OCI-LY7 (cell line): ENCODE measurements around the gene FOXM1. TPM values are rescaled to one million over a fixed set of nuclear protein-coding genes. Genes with fewer than 3 reads are reported as not detected.

ENCODE experiments used
- BruUV-seq: library from RNA; stranded (reverse); fragments of 400-500 nt; replicated peaks from 2 replicates; lab custom pipeline; 2021; lab: Mats Ljungman, UMichigan
- CTCF ChIA-PET: fragments of 300-600 bp; sonication (Branson Sonifier 250); formaldehyde crosslinking; loops from one replicate; lab custom pipeline; 2022; ENCODE audit warnings: antibody characterized with exemption; ENCODE audit not compliant: unreplicated experiment; lab: Charles Lee
- POLR2A ChIA-PET: fragments of 300-600 bp; sonication (Branson Sonifier 250); formaldehyde crosslinking; loops from one replicate; lab custom pipeline; 2022; ENCODE audit warnings: antibody characterized with exemption; lab: Charles Lee
- DNase-seq: peaks from one replicate; pipeline ENCODE4 v3.0.0-alpha.2; 2015; ENCODE audit warnings: low spot score
- H2AFZ ChIP-seq: fragments of 200-600 bp; sonication (generic), shearing (Covaris generic); 2 replicates; pipeline ENCODE4 v1.6.1; 2014; ENCODE audit warnings: mild to moderate bottlenecking, antibody characterized with exemption, low read length, moderate library complexity
- H3K27ac ChIP-seq: fragments of 200-600 bp; sonication (generic); 2 replicates; pipeline ENCODE4 v1.5.1; 2014; ENCODE audit warnings: mixed run types, low read depth, mild to moderate bottlenecking, moderate library complexity, low read length, inconsistent platforms; ENCODE audit not compliant: poor library complexity, severe bottlenecking
- H3K36me3 ChIP-seq: fragments of 200-600 bp; sonication (generic); 2 replicates; pipeline ENCODE4 v1.6.1; 2014; ENCODE audit warnings: mild to moderate bottlenecking, antibody characterized with exemption, low read length, moderate library complexity, mixed read lengths; ENCODE audit not compliant: insufficient read depth
- H3K4me1 ChIP-seq: fragments of 200-600 bp; sonication (generic); 2 replicates; pipeline ENCODE4 v1.5.1; 2014; ENCODE audit warnings: mild to moderate bottlenecking, low read length; ENCODE audit not compliant: insufficient read depth, poor library complexity, severe bottlenecking
- H3K4me2 ChIP-seq: fragments of 200-600 bp; sonication (generic); 2 replicates; pipeline ENCODE4 v1.6.1; 2014; ENCODE audit warnings: mild to moderate bottlenecking, low read length
- H3K4me3 ChIP-seq: fragments of 200-600 bp; sonication (generic); 2 replicates; pipeline ENCODE4 v1.5.1; 2014; ENCODE audit warnings: mild to moderate bottlenecking, low read depth, low read length; ENCODE audit not compliant: poor library complexity, severe bottlenecking
- H3K79me2 ChIP-seq: fragments of 200-600 bp; sonication (generic); 2 replicates; pipeline ENCODE4 v1.6.1; 2016; ENCODE audit warnings: low read depth, mild to moderate bottlenecking, low read length, moderate library complexity, mixed read lengths; ENCODE audit not compliant: insufficient read depth
- H3K9me2 ChIP-seq: fragments of 200-600 bp; sonication (generic); 2 replicates; pipeline ENCODE4 v1.6.1; 2016; ENCODE audit warnings: mild to moderate bottlenecking, low read length, mixed read lengths; ENCODE audit not compliant: insufficient read depth
- H3K9me3 ChIP-seq: fragments of 200-600 bp; sonication (generic); 2 replicates; pipeline ENCODE4 v1.6.1; 2014; ENCODE audit warnings: mild to moderate bottlenecking, mixed run types, low read length, mixed read lengths
- H4K20me1 ChIP-seq: fragments of 200-600 bp; sonication (generic); 2 replicates; pipeline ENCODE4 v1.6.1; 2014; ENCODE audit warnings: mild to moderate bottlenecking, antibody characterized with exemption, low read length, moderate library complexity, mixed read lengths; ENCODE audit not compliant: insufficient read depth
- EZH2phosphoT487 ChIP-seq: fragments of 200-600 bp; sonication (generic); IDR thresholded peaks from 2 replicates; pipeline ENCODE4 v1.6.1; 2018; ENCODE audit warnings: low read depth, borderline replicate concordance, mild to moderate bottlenecking, mixed run types, antibody characterized with exemption, low read length, moderate library complexity, mixed read lengths
- intact Hi-C: fragments of 100-400 bp; cut with micrococcal nuclease; formaldehyde crosslinking; loops from one replicate; pipeline ENCODE4 v1.10.0; 2022; ENCODE audit not compliant: unreplicated experiment
- total RNA-seq, 2 experiments: library from RNA; depleted of rRNA in 1 of 2; stranded (reverse); fragments of >200 nt in 1 of 2; shearing (Covaris generic) in 1 of 2; gene quantifications; 2 replicates each; pipeline ENCODE4 v1.2.3, GENCODE V29; 2014 to 2022
- TF ChIP-seq, protein P1 (sequence below): fragments of 200-600 bp; sonication (generic); conservative IDR thresholded peaks from 2 replicates; pipeline ENCODE4 v1.5.1; 2014; ENCODE audit warnings: mild to moderate bottlenecking, antibody characterized with exemption, low read length, moderate library complexity, mixed read lengths

Gene FOXM1
- total RNA-seq, 2 experiments from 2014 or later = 109 to 173 TPM

DNA sequence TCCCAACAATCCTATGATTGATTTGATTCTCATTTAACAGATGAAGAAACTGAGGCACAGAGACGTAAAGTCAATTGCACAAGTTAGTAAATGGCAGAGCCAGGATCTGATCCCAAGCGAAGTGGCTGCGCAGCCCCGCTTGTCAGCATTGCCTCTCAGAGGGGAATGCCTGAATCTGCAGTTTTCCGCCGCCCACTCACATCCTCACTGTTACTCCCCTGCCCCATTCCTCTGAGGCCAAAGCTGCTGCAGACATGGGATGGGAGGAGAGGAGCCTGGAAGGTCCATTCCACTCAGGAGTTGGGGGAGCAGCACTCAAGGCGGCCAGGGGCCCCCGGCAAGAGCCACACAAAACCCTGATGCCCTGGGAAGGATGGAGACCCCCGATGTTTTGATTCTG lies 43.2 kb downstream of the FOXM1 start:
- H3K4me1 ChIP-seq = peaks cover 8% of the 10 kb centered on the region
- intact Hi-C loops = no loop called here
- BruUV-seq = no TSS peak
- H2AFZ ChIP-seq = no peak overlapping the region
- no peak overlapping the region for H3K27ac ChIP-seq
- ChIA-PET CTCF (no interaction called here), POLR2A (no interaction called here)
- H3K4me3 ChIP-seq = no peak overlapping the region
- H3K79me2 ChIP-seq = no peaks in the 10 kb centered on the region
- H4K20me1 ChIP-seq = no peaks in the 10 kb centered on the region
- H3K9me3 ChIP-seq = no peaks in the 10 kb centered on the region
- TF ChIP-seq EZH2phosphoT487 = no peak
- TF ChIP-seq, protein P1, sequence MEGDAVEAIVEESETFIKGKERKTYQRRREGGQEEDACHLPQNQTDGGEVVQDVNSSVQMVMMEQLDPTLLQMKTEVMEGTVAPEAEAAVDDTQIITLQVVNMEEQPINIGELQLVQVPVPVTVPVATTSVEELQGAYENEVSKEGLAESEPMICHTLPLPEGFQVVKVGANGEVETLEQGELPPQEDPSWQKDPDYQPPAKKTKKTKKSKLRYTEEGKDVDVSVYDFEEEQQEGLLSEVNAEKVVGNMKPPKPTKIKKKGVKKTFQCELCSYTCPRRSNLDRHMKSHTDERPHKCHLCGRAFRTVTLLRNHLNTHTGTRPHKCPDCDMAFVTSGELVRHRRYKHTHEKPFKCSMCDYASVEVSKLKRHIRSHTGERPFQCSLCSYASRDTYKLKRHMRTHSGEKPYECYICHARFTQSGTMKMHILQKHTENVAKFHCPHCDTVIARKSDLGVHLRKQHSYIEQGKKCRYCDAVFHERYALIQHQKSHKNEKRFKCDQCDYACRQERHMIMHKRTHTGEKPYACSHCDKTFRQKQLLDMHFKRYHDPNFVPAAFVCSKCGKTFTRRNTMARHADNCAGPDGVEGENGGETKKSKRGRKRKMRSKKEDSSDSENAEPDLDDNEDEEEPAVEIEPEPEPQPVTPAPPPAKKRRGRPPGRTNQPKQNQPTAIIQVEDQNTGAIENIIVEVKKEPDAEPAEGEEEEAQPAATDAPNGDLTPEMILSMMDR = no peak
- no peak for DNase-seq
- peaks cover 36% of the 10 kb centered on the region for H3K36me3 ChIP-seq
- no peak overlapping the region for H3K4me2 ChIP-seq
- no peaks in the 10 kb centered on the region for H3K9me2 ChIP-seq

DNA sequence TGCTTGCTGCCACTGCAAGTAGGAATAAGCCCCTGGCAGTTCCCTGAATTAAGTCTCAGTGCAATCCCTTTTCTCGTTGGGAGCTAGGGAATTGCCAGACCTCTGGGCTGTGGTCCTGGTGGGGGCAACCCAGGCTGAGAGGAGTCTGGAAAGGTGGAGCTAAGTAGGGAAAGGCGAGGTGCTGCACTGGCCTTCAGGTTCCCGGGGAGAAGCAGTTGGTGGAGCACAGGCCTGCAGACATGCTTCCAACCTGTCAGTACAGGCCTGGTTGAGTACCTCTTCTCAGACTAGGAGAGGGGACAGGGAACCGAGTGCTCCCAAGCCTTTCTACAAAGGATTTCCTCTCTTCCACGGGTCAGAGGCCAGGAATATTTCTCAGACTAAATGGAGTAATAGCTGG lies 43.6 kb downstream of the FOXM1 start:
- BruUV-seq = no TSS peak
- DNase-seq = no peak
- no peak overlapping the region for H3K4me2 ChIP-seq
- POLR2A ChIA-PET = no interaction called here
- no peak overlapping the region for H2AFZ ChIP-seq
- no peaks in the 10 kb centered on the region for H4K20me1 ChIP-seq
- peaks cover 8% of the 10 kb centered on the region for H3K4me1 ChIP-seq
- H3K9me2 ChIP-seq = no peaks in the 10 kb centered on the region
- TF ChIP-seq, protein P1 = no peak
- TF ChIP-seq EZH2phosphoT487 = no peak
- intact Hi-C loops = no loop called here
- H3K9me3 ChIP-seq = no peaks in the 10 kb centered on the region
- H3K4me3 ChIP-seq = no peak overlapping the region
- H3K79me2 ChIP-seq = no peaks in the 10 kb centered on the region
- CTCF ChIA-PET = no interaction called here
- H3K27ac ChIP-seq = no peak overlapping the region
- peaks cover 37% of the 10 kb centered on the region for H3K36me3 ChIP-seq

DNA sequence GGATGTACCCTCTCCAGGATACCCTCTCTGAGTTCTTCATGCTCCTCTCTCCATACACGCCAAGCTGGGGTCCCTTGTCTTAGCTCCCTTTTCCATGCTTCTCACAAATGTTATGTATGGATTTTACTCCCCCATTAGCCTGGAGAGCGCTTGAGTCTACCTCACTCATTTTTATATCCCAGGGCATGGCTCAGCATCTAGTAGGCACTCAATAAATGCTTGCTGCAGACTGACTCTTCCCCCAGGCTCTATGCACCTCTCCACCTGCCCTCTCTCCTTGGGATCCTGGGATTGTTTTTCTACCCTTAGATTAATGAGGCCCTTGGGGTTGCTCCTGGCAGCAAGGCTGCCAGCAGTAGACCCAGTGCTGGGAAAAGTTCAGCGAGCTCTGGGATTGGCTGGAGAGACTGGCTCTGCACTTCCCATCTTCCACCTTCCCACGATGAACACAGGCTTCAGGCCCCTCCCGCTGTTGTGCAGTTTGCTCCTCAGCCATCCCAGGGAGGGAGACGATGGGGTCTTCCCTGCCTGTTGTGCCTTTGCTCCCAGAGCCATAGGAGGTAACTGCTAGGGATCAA lies 44.3 kb downstream of the FOXM1 start:
- Histone ChIP-seq H3K27ac (no peak overlapping the region), H4K20me1 (no peaks in the 10 kb centered on the region), H3K79me2 (no peaks in the 10 kb centered on the region), H3K9me3 (no peaks in the 10 kb centered on the region), H3K4me3 (no peak overlapping the region), H3K4me1 (peaks cover 8% of the 10 kb centered on the region), H3K4me2 (no peak overlapping the region), H3K36me3 (peaks cover 37% of the 10 kb centered on the region), H2AFZ (no peak overlapping the region), H3K9me2 (no peaks in the 10 kb centered on the region)
- no TSS peak for BruUV-seq
- ChIA-PET CTCF (no interaction called here), POLR2A (no interaction called here)
- no peak for DNase-seq
- TF ChIP-seq, protein P1 = no peak
- no peak for TF ChIP-seq EZH2phosphoT487
- intact Hi-C loops = no loop called here
